Measurements from ENCODE around the gene CLCA4.
"Not testable (repeated sequence)": the region's sequence is repeated elsewhere in the genome, so short reads cannot be mapped to it uniquely, and the experiment has no call there.

CLCA4 gene

GRCh38 chr1:86596741-86597290 is 49.9 kb downstream of the CLCA4 start:
- no peak for FAIRE-seq
- no peak for DNase-seq (ENCODE audit: insufficient read length, low spot score)

- DNase-seq (ENCODE audit: insufficient read length, low spot score); FAIRE-seq: not testable (repeated sequence)
These were observed 59.2 kb downstream of the CLCA4 start for GRCh38 chr1:86606080-86606479.

GRCh38 chr1:86616433-86616832 is 69.6 kb downstream of the CLCA4 start:
- FAIRE-seq (no peak), DNase-seq (ENCODE audit: insufficient read length, low spot score) (no peak)

- DNase-seq (ENCODE audit: insufficient read length, low spot score) (no peak), FAIRE-seq (no peak)
These were observed 70.0 kb downstream of the CLCA4 start for GRCh38 chr1:86616871-86617270.

- no peak for DNase-seq (ENCODE audit: insufficient read length, low spot score)
- no peak for FAIRE-seq
These were observed 71.5 kb downstream of the CLCA4 start for GRCh38 chr1:86618358-86618757.

GRCh38 chr1:86619313-86619712 is 72.4 kb downstream of the CLCA4 start:
- no peak for DNase-seq (ENCODE audit: insufficient read length, low spot score)
- no peak for FAIRE-seq

GRCh38 chr1:86621286-86621685 is 74.4 kb downstream of the CLCA4 start:
- FAIRE-seq (no peak), DNase-seq (ENCODE audit: insufficient read length, low spot score) (no peak)
